GM12892 (cell line): Measurements from ENCODE around the gene HMOX2.

ENCODE experiments used
- POLR2A ChIP-seq: IDR thresholded peaks from 2 replicates; pipeline ENCODE4 v1.6.1; 2011; ENCODE audit warnings: low read depth, low read length, control low read depth
- POLR2AphosphoS5 ChIP-seq: IDR thresholded peaks from 2 replicates; pipeline ENCODE4 v1.6.1; 2011; ENCODE audit warnings: low read depth, low read length, control low read depth
- TAF1 ChIP-seq: IDR thresholded peaks from 2 replicates; pipeline ENCODE4 v1.6.1; 2011; ENCODE audit warnings: low read depth, mild to moderate bottlenecking, control low read depth, low read length, borderline replicate concordance

DNA sequence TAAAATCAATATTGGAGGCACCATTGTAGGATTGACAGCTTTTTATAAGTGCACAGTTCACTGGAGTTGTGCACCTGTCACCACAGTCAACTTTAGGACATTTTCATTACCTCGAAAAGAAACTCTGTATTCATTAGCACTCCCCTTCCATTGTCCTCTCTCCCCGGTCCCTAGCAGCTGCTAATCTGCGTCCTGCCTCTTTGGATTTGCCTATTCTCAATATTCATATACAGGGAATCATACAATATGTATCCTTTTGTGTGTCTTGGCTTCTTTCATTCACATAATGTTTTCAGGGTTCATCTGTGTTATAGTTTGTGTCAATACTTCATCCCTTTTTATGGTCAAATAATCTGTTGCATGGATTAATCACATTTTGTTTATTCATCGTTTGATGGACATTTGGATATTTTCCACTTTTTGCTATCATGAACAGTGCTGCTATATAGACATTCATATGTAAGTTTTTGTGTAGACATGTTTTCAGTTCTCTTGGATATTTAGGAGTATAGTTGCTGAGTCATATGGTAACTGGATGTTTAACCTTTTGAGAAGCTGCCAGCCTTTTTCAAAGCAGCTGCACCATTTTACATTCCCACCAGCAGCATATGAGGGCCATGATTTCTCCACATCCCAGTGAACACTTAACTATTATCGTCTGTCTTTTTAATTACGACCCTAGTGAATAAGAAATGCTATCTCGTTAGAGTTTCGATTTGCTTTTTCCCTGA lies 40.7 kb upstream of the HMOX2 start:
- TF ChIP-seq POLR2AphosphoS5 (no peak), TAF1 (no peak), POLR2A (no peak)
